HEK293 (cell line): ENCODE measurements around the gene NFS1.
A peak's percentile ranks its signal among the peaks of the same experiment; 100 is the strongest.

Experiments used
- BCL6B ChIP-seq: fragments of 450-650 bp; formaldehyde crosslinking; IDR thresholded peaks from 2 replicates; pipeline ENCODE4 v1.5.1; 2017; ENCODE audit warnings: missing biosample characterization, missing genetic modification characterization
- KLF7 ChIP-seq: fragments of 450-650 bp; formaldehyde crosslinking; IDR thresholded peaks from 2 replicates; pipeline ENCODE4 v1.5.1; 2016; ENCODE audit warnings: missing biosample characterization, missing genetic modification characterization, borderline replicate concordance
- OSR2 ChIP-seq: fragments of 450-650 bp; formaldehyde crosslinking; IDR thresholded peaks from 2 replicates; pipeline ENCODE4 v1.5.1; 2016; ENCODE audit warnings: missing biosample characterization, missing genetic modification characterization
- PRDM2 ChIP-seq: fragments of 450-650 bp; formaldehyde crosslinking; IDR thresholded peaks from 2 replicates; pipeline ENCODE4 v1.5.1; 2016; ENCODE audit warnings: missing biosample characterization, missing genetic modification characterization, borderline replicate concordance
- RBAK ChIP-seq: fragments of 450-650 bp; formaldehyde crosslinking; IDR thresholded peaks from 2 replicates; pipeline ENCODE4 v1.5.1; 2016; ENCODE audit warnings: missing biosample characterization, missing genetic modification characterization
- SALL2 ChIP-seq: fragments of 450-650 bp; formaldehyde crosslinking; IDR thresholded peaks from 2 replicates; pipeline ENCODE4 v1.5.0; 2017; ENCODE audit warnings: missing biosample characterization, mild to moderate bottlenecking, missing genetic modification characterization, borderline replicate concordance
- ZBTB17 ChIP-seq: fragments of 450-650 bp; formaldehyde crosslinking; IDR thresholded peaks from 2 replicates; pipeline ENCODE4 v1.5.1; 2016; ENCODE audit warnings: missing biosample characterization, missing genetic modification characterization
- ZBTB7A ChIP-seq: fragments of 450-650 bp; formaldehyde crosslinking; IDR thresholded peaks from 2 replicates; pipeline ENCODE4 v1.5.1; 2016; ENCODE audit warnings: low read depth, missing biosample characterization, missing genetic modification characterization
- ZFP37 ChIP-seq: fragments of 450-650 bp; formaldehyde crosslinking; IDR thresholded peaks from 2 replicates; pipeline ENCODE4 v1.5.1; 2016; ENCODE audit warnings: missing biosample characterization, missing genetic modification characterization
- ZNF18 ChIP-seq: fragments of 450-650 bp; formaldehyde crosslinking; IDR thresholded peaks from 2 replicates; pipeline ENCODE4 v1.5.1; 2016; ENCODE audit warnings: missing biosample characterization, missing genetic modification characterization
- ZNF19 ChIP-seq: fragments of 450-650 bp; formaldehyde crosslinking; IDR thresholded peaks from 2 replicates; pipeline ENCODE4; 2016; ENCODE audit warnings: missing biosample characterization, missing genetic modification characterization, low read depth
- ZNF24 ChIP-seq: fragments of 450-650 bp; formaldehyde crosslinking; IDR thresholded peaks from 2 replicates; pipeline ENCODE4 v1.5.1; 2016; ENCODE audit warnings: missing biosample characterization, missing genetic modification characterization
- ZNF292 ChIP-seq: fragments of 450-650 bp; formaldehyde crosslinking; IDR thresholded peaks from 2 replicates; pipeline ENCODE4 v1.5.1; 2016; ENCODE audit warnings: low read depth, missing biosample characterization, missing genetic modification characterization, borderline replicate concordance
- ZNF311 ChIP-seq: fragments of 450-650 bp; formaldehyde crosslinking; IDR thresholded peaks from 2 replicates; pipeline ENCODE4 v1.5.1; 2017; ENCODE audit warnings: missing biosample characterization, missing genetic modification characterization, borderline replicate concordance
- ZNF335 ChIP-seq: fragments of 450-650 bp; formaldehyde crosslinking; conservative IDR thresholded peaks from 2 replicates; pipeline ENCODE4 v1.5.1; 2016; ENCODE audit warnings: missing biosample characterization, missing genetic modification characterization
- ZNF404 ChIP-seq: fragments of 450-650 bp; formaldehyde crosslinking; IDR thresholded peaks from 2 replicates; pipeline ENCODE4 v1.5.1; 2017; ENCODE audit warnings: missing biosample characterization, missing genetic modification characterization
- ZNF558 ChIP-seq: fragments of 450-650 bp; formaldehyde crosslinking; IDR thresholded peaks from 2 replicates; pipeline ENCODE4 v1.5.1; 2016; ENCODE audit warnings: missing biosample characterization, missing genetic modification characterization
- ZNF791 ChIP-seq: fragments of 450-650 bp; formaldehyde crosslinking; IDR thresholded peaks from 2 replicates; pipeline ENCODE4 v1.5.1; 2016; ENCODE audit warnings: missing biosample characterization, missing genetic modification characterization
- TF ChIP-seq, protein P1 (sequence below): fragments of 450-650 bp; formaldehyde crosslinking; IDR thresholded peaks from 2 replicates; pipeline ENCODE4 v1.5.1; 2016; ENCODE audit warnings: missing biosample characterization, missing genetic modification characterization
- TF ChIP-seq, protein P2 (sequence below): fragments of 450-650 bp; IDR thresholded peaks from 2 replicates; pipeline ENCODE4 v1.5.1; 2018; ENCODE audit warnings: missing biosample characterization, mild to moderate bottlenecking, missing genetic modification characterization
- TF ChIP-seq, protein P3 (sequence below): fragments of 450-650 bp; formaldehyde crosslinking; IDR thresholded peaks from 2 replicates; pipeline ENCODE4 v1.5.1; 2016; ENCODE audit warnings: missing biosample characterization, missing genetic modification characterization
- TF ChIP-seq, protein P4 (sequence below): fragments of 450-650 bp; formaldehyde crosslinking; conservative IDR thresholded peaks from 2 replicates; pipeline ENCODE4 v1.5.1; 2016; ENCODE audit warnings: low read depth, missing biosample characterization, missing genetic modification characterization

NFS1 gene

DNA sequence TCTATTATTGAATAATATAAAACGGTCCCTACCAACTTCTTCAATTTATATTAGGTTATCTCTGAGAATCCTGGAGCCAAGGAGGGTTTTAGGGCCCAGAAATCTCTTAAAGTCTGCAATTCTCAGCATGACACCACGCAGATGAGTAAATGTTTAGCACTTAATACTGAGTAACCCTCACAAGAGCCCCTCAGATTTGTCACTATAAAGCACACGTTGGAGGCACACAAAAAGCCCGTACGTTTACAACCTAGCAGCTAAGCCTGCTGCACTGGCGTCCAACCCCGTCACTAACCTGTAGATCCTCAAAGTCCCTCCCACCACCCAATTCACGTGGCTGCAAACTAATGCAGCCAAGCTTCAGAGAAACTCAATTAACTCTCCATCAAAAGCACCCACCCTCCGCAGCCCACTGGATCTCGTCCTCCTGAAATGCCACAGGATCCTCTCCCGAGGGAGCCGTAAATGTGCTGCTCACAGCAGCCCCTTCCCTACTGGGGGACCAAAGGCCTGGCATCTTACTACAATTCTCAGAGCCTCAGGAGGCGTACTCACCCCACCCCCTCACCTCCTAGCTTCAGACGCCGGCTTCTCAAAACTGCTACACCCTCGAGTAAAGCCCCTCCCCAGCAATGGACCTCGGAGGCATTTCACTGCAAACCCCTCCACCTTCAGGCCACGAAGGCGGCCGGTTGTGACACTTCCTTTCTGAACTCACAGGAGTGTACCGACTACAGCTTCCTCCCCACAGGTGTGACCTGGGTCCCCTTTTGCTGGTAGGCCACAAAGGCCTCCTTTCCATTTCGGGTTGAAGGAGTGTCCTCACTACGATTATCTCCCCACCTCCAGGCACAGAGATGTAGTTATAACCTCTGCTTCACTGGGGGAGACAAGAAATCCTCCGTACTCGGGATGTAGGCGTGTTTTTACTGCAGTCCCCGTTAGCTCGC, 35.4 kb downstream of the NFS1 start (continued):
- TF ChIP-seq, protein P1, sequence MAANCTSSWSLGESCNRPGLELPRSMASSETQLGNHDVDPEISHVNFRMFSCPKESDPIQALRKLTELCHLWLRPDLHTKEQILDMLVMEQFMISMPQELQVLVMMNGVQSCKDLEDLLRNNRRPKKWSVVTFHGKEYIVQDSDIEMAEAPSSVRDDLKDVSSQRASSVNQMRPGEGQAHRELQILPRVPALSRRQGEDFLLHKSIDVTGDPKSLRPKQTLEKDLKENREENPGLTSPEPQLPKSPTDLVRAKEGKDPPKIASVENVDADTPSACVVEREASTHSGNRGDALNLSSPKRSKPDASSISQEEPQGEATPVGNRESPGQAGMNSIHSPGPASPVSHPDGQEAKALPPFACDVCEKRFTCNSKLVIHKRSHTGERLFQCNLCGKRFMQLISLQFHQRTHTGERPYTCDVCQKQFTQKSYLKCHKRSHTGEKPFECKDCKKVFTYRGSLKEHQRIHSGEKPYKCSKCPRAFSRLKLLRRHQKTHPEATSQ (tag by site-specific recombination) = no peak
- TF ChIP-seq ZNF404 (tag by site-specific recombination) (no peak), ZFP37 (tag by site-specific recombination) (no peak), SALL2 (tag by site-specific recombination) (no peak), BCL6B (tag by site-specific recombination) (no peak), PRDM2 (tag by site-specific recombination) (no peak), RBAK (tag by site-specific recombination) (no peak), ZBTB17 (tag by site-specific recombination) (no peak), ZNF24 (tag by site-specific recombination) (0 out of 2 replicates have a peak, but pooled peaks have one; percentile 35), ZNF335 (tag by site-specific recombination) (peak; percentile 73), ZNF18 (tag by site-specific recombination) (no peak; the same call in none of the 2 replicates), ZNF311 (no peak), ZNF19 (tag by site-specific recombination) (no peak), KLF7 (tag by site-specific recombination) (no peak), ZNF558 (tag by site-specific recombination) (no peak), ZBTB7A (no peak), ZNF292 (tag by site-specific recombination) (no peak), OSR2 (tag by site-specific recombination) (peak; percentile 41), ZNF791 (tag by site-specific recombination) (no peak)
- TF ChIP-seq, protein P2, sequence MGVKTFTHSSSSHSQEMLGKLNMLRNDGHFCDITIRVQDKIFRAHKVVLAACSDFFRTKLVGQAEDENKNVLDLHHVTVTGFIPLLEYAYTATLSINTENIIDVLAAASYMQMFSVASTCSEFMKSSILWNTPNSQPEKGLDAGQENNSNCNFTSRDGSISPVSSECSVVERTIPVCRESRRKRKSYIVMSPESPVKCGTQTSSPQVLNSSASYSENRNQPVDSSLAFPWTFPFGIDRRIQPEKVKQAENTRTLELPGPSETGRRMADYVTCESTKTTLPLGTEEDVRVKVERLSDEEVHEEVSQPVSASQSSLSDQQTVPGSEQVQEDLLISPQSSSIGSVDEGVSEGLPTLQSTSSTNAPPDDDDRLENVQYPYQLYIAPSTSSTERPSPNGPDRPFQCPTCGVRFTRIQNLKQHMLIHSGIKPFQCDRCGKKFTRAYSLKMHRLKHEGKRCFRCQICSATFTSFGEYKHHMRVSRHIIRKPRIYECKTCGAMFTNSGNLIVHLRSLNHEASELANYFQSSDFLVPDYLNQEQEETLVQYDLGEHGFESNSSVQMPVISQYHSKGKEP = peak; percentile 60
- TF ChIP-seq, protein P3, sequence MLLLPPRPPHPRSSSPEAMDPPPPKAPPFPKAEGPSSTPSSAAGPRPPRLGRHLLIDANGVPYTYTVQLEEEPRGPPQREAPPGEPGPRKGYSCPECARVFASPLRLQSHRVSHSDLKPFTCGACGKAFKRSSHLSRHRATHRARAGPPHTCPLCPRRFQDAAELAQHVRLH (tag by site-specific recombination) = no peak
- TF ChIP-seq, protein P4, sequence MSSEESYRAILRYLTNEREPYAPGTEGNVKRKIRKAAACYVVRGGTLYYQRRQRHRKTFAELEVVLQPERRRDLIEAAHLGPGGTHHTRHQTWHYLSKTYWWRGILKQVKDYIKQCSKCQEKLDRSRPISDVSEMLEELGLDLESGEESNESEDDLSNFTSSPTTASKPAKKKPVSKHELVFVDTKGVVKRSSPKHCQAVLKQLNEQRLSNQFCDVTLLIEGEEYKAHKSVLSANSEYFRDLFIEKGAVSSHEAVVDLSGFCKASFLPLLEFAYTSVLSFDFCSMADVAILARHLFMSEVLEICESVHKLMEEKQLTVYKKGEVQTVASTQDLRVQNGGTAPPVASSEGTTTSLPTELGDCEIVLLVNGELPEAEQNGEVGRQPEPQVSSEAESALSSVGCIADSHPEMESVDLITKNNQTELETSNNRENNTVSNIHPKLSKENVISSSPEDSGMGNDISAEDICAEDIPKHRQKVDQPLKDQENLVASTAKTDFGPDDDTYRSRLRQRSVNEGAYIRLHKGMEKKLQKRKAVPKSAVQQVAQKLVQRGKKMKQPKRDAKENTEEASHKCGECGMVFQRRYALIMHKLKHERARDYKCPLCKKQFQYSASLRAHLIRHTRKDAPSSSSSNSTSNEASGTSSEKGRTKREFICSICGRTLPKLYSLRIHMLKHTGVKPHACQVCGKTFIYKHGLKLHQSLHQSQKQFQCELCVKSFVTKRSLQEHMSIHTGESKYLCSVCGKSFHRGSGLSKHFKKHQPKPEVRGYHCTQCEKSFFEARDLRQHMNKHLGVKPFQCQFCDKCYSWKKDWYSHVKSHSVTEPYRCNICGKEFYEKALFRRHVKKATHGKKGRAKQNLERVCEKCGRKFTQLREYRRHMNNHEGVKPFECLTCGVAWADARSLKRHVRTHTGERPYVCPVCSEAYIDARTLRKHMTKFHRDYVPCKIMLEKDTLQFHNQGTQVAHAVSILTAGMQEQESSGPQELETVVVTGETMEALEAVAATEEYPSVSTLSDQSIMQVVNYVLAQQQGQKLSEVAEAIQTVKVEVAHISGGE (tag by site-specific recombination) = peak; percentile 59
